GM10847 (cell line): ENCODE results near the gene DUSP5.

ENCODE experiments used
- POLR2A ChIP-seq: IDR thresholded peaks from 2 replicates; pipeline ENCODE4 v1.6.1; 2011; ENCODE audit not compliant: insufficient read length; ENCODE audit errors: extremely low read depth

Gene DUSP5

GRCh38 chr10:110493832-110494426 lies 3.8 kb upstream of the DUSP5 start:
- no peak for TF ChIP-seq POLR2A

GRCh38 chr10:110494532-110494931 lies 3.2 kb upstream of the DUSP5 start:
- TF ChIP-seq POLR2A = no peak

- no peak for TF ChIP-seq POLR2A
Observed at GRCh38 chr10:110495731-110496552, 1.8 kb upstream of the DUSP5 start.

GRCh38 chr10:110496553-110497437 lies 912 bp upstream of the DUSP5 start:
- no peak for TF ChIP-seq POLR2A

GRCh38 chr10:110498087-110498981 lies 627 bp downstream of the DUSP5 start:
- no peak for TF ChIP-seq POLR2A

- TF ChIP-seq POLR2A = peak; percentile 33
Observed at GRCh38 chr10:110498982-110499795, 1.5 kb downstream of the DUSP5 start.

- TF ChIP-seq POLR2A = no peak
Observed at GRCh38 chr10:110499796-110500514, 2.2 kb downstream of the DUSP5 start.

GRCh38 chr10:110500515-110500905 lies 2.8 kb downstream of the DUSP5 start:
- TF ChIP-seq POLR2A = no peak

- TF ChIP-seq POLR2A = peak; percentile 43
Observed at GRCh38 chr10:110501142-110501937, 3.6 kb downstream of the DUSP5 start.

GRCh38 chr10:110502072-110502845 lies 4.6 kb downstream of the DUSP5 start:
- no peak for TF ChIP-seq POLR2A

- no peak for TF ChIP-seq POLR2A
Observed at GRCh38 chr10:110502851-110503301, 5.2 kb downstream of the DUSP5 start.
